H1 (cell line): ENCODE results near the gene ABCG5. TPM values are rescaled to one million over a fixed set of nuclear protein-coding genes. Genes with fewer than 3 reads are reported as not detected.

ENCODE experiments used
- ASH2L ChIP-seq: fragments of 200-600, 300-600 bp; sonication (generic); IDR thresholded peaks from one replicate; pipeline ENCODE4 v1.7.1; 2017; ENCODE audit warnings: low read length
- BRCA1 ChIP-seq: IDR thresholded peaks from 2 replicates; pipeline ENCODE4 v1.6.1; 2012; ENCODE audit warnings: low read depth, low read length, improper control_type of control experiment
- KDM5A ChIP-seq: fragments of 200-600 bp; IDR thresholded peaks from 2 replicates; pipeline ENCODE4 v1.7.1; 2012; ENCODE audit warnings: mild to moderate bottlenecking, low read length, inconsistent platforms, mixed read lengths
- PHF8 ChIP-seq: fragments of 200-600 bp; sonication (generic); conservative IDR thresholded peaks from 2 replicates; pipeline ENCODE4 v1.7.1; 2012; ENCODE audit warnings: low read depth, mild to moderate bottlenecking, inconsistent platforms, low read length, moderate library complexity
- POLR2AphosphoS5 ChIP-seq: IDR thresholded peaks from 2 replicates; pipeline ENCODE4 v1.6.1; 2011; ENCODE audit warnings: low read depth, low read length
- RAD21 ChIP-seq, 2 experiments: IDR thresholded peaks in 1 of 2; conservative IDR thresholded peaks in 1 of 2; 2 replicates each; pipeline ENCODE4 v1.6.1; 2011; ENCODE audit warnings: low read depth in 2 of 2, low read length in 2 of 2, improper control_type of control experiment in 1 of 2, inconsistent platforms in 1 of 2, mild to moderate bottlenecking in 1 of 2, moderate library complexity in 1 of 2
- SRF ChIP-seq: IDR thresholded peaks from 2 replicates; pipeline ENCODE4 v1.6.1; 2011; ENCODE audit warnings: mild to moderate bottlenecking, low read depth, low read length, moderate library complexity
- TEAD4 ChIP-seq: IDR thresholded peaks from 2 replicates; pipeline ENCODE4 v1.6.1; 2012; ENCODE audit warnings: low read depth, low read length, inconsistent platforms, mixed read lengths
- YY1 ChIP-seq: IDR thresholded peaks from 2 replicates; pipeline ENCODE4 v1.6.1; 2011; ENCODE audit warnings: low read depth, mild to moderate bottlenecking, low read length
- ZNF274 ChIP-seq: IDR thresholded peaks from 2 replicates; pipeline ENCODE4 v1.7.0; 2012; ENCODE audit warnings: low read length, borderline replicate concordance; ENCODE audit errors: extremely low read depth
- polyA plus RNA-seq, 7 experiments: library from polyadenylated mRNA; depleted of rRNA in 3 of 7; stranded (reverse) in 5 of 7; unstranded in 2 of 7; fragments of >200 nt in 5 of 7; fragments of 200-250 nt in 2 of 7; gene quantifications; 1 replicate in 5 of 7; 2 replicates in 1 of 7; 4 replicates in 1 of 7; pipeline versions ENCODE4 v1.2.1 to v1.2.3, GENCODE V29; 2011 to 2013; ENCODE audit warnings: missing spikeins in 2 of 7, mixed read lengths in 2 of 7
- total RNA-seq: library from RNA; stranded (reverse); fragmentation: NEBNext Ultra II Directional; extraction: Animal tissue kit (Norgen Biotek cat#: 25700); gene quantifications from 2 replicates; pipeline ENCODE4 v1.2.1, GENCODE V29; 2021

ABCG5 gene
- total and polyA plus RNA-seq, 2 of the 8 experiments (the other 6 are each of a cell fraction or from before 2014, with no cell fraction given) = not detected

DNA sequence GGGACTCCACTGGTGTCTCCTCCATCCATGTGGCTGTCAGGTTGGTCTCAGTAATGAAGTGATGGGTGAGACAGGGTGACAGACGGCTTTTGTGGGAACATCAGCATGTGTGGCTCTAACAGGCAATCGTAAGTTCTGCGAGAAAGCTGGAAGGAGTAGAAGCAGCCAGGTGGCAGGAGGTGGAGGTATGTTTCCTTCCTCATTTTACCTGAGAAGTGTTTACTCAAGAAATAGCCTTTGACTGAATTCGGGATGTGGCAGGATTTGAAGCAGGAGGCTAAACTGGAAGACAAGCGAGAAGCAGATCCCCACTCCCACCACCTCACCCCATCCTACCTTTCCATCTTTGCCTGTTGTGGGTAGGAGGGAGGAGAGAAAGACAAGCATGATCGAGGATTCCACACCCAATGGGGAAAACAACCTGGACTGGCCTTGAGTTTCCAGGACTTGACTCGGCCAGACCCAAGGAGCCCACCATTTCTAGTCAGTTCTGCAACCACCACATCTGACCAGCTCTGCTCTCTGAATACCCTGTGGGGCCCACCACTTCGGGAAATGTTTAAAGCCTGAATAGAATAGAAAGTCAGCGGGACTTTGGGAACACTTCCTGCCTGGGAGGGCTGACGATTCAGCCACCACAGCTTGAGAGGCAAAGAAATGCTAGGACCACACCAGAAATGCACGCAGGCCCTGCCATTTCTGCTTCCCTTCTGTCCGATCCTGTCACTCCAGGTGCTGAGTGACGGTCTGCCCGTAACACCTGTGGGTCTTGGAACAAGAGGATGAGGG lies 1.3 kb upstream of the ABCG5 start (continued):
- no peak for TF ChIP-seq KDM5A
- TF ChIP-seq POLR2AphosphoS5 = no peak
- TF ChIP-seq BRCA1 = no peak
- TF ChIP-seq YY1 = no peak
- TF ChIP-seq SRF = no peak
- TF ChIP-seq ZNF274 = no peak
- no peak for TF ChIP-seq RAD21 (IDR thresholded peaks at IDR 0.05 in 1 of 2, conservative IDR thresholded peaks at IDR 0.05 in 1 of 2; ENCODE audit: low read depth in 2 of 2, low read length in 2 of 2)
- TF ChIP-seq TEAD4 = no peak
- no peak for TF ChIP-seq PHF8
- TF ChIP-seq ASH2L = no peak
- TF ChIP-seq, all 59 proteins: peak for 0
